ENCODE measurements around the gene TGFBRAP1.

TGFBRAP1 gene
- 12.0 to 89.6 (median 69.2) reads per million in 17 experiments for total RNA-seq

GRCh38 chr2:105329561-105330495 lies at the start of gene TGFBRAP1:
TSS of gene TGFBRAP1 (minus strand) at chr2:105329735. CDS start at chr2:105308301, 21,434 bp downstream.
- DNase-seq: peak; percentile 76 to 91 (median 82)

GRCh38 chr2:105378921-105379383 lies 49.4 kb upstream of the TGFBRAP1 start:
- no peak for DNase-seq

GRCh38 chr2:105378276-105378840 lies 48.8 kb upstream of the TGFBRAP1 start:
- no peak for DNase-seq

GRCh38 chr2:105377871-105378270 lies 48.3 kb upstream of the TGFBRAP1 start:
- DNase-seq: no peak

- no peak for DNase-seq
Measured at GRCh38 chr2:105376789-105377240, 47.3 kb upstream of the TGFBRAP1 start.

- no peak for DNase-seq
Measured at GRCh38 chr2:105376010-105376409, 46.5 kb upstream of the TGFBRAP1 start.

GRCh38 chr2:105375001-105375561 lies 45.5 kb upstream of the TGFBRAP1 start:
- no peak for DNase-seq

GRCh38 chr2:105373895-105374401 lies 44.4 kb upstream of the TGFBRAP1 start:
- no peak for DNase-seq

GRCh38 chr2:105373344-105373781 lies 43.8 kb upstream of the TGFBRAP1 start:
- no peak for DNase-seq

- DNase-seq: no peak
Measured at GRCh38 chr2:105371810-105372209, 42.3 kb upstream of the TGFBRAP1 start.

- no peak for DNase-seq
Measured at GRCh38 chr2:105371156-105371555, 41.6 kb upstream of the TGFBRAP1 start.

GRCh38 chr2:105369777-105370690 lies 40.5 kb upstream of the TGFBRAP1 start:
- peak; percentile 88 to 92 (median 90) for DNase-seq

- no peak for DNase-seq
Measured at GRCh38 chr2:105368759-105369408, 39.3 kb upstream of the TGFBRAP1 start.

GRCh38 chr2:105365206-105365605 lies 35.7 kb upstream of the TGFBRAP1 start:
- no peak for DNase-seq

GRCh38 chr2:105364436-105365139 lies 35.1 kb upstream of the TGFBRAP1 start:
- DNase-seq: no peak

GRCh38 chr2:105362862-105363591 lies 33.5 kb upstream of the TGFBRAP1 start:
- no peak for DNase-seq

- DNase-seq: no peak
Measured at GRCh38 chr2:105361102-105361889, 31.8 kb upstream of the TGFBRAP1 start.

GRCh38 chr2:105358593-105358992 lies 29.1 kb upstream of the TGFBRAP1 start:
- DNase-seq: no peak

GRCh38 chr2:105357122-105357521 lies 27.6 kb upstream of the TGFBRAP1 start:
- no peak for DNase-seq
